Testis (tissue), 3 donors: Measurements from ENCODE around the gene DTL. TPM values are rescaled to one million over a fixed set of nuclear protein-coding genes. Genes with fewer than 3 reads are reported as not detected.

Experiments
- DNase-seq: peaks from one replicate; pipeline ENCODE4 v3.0.0-alpha.2; 2019
- H3K27ac ChIP-seq, 2 donors: fragments of 200-600 bp; sonication (generic); one replicate each; pipeline ENCODE4 v1.5.1; 2019
- H3K27me3 ChIP-seq: fragments of 200-600 bp; sonication (generic); one replicate; pipeline ENCODE4 v1.5.1; 2019
- H3K36me3 ChIP-seq: fragments of 200-600 bp; sonication (generic); one replicate; pipeline ENCODE4 v1.5.1; 2017; ENCODE audit warnings: low read depth; ENCODE audit errors: missing control alignments
- H3K4me1 ChIP-seq: fragments of 200-600 bp; sonication (generic); one replicate; pipeline ENCODE4 v1.5.1; 2019
- H3K4me3 ChIP-seq, 2 donors: fragments of 200-600 bp; sonication (generic); one replicate each; pipeline ENCODE4 v1.5.1; 2017 to 2019
- H3K9me3 ChIP-seq: fragments of 200-600 bp; sonication (generic); one replicate; pipeline ENCODE4 v1.5.1; 2017
- CTCF ChIP-seq, 3 experiments: fragments of 450-650 bp in 2 of 3; fragments of 200-600 bp in 1 of 3; sonication (generic) in 1 of 3; IDR thresholded peaks; one replicate each; pipeline ENCODE4 v1.5.1; 2016 to 2019; ENCODE audit warnings: antibody characterized with exemption in 3 of 3, mild to moderate bottlenecking in 2 of 3, moderate library complexity in 1 of 3
- POLR2A ChIP-seq: fragments of 450-650 bp; IDR thresholded peaks from one replicate; pipeline ENCODE4 v1.6.1; 2017; ENCODE audit warnings: antibody characterized with exemption, mild to moderate bottlenecking, moderate library complexity
- WGBS, 2 donors: methylation state at CpG; one replicate each; pipeline ENCODE4 v1.1.5; 2018; 5-methylcytosine and 5-hydroxymethylcytosine counted together
- intact Hi-C: fragments of 100-400 bp; cut with DNase I; formaldehyde crosslinking; loops from one replicate; pipeline ENCODE4 v1.15.1; 2023; ENCODE audit warnings: low total_unique reads
- polyA plus RNA-seq: library from polyadenylated mRNA; stranded (reverse); fragments of 350-450 nt; fragmentation: Illumina TruSeq; extraction: RNeasy Lipid Tissue Mini Kit (QIAGEN cat#74804); gene quantifications from one replicate; pipeline ENCODE4 v1.2.3, GENCODE V29; 2014; ENCODE audit warnings: low read depth, low replicate concordance; ENCODE audit not compliant: insufficient read depth
- total RNA-seq, 2 donors: library from RNA; depleted of rRNA; stranded (reverse); fragments of >200 nt; gene quantifications; one replicate each; pipeline ENCODE4 v1.2.3, GENCODE V29; 2016

DTL gene
- total and polyA plus RNA-seq, 3 donors from 2014 or later, result 25.3 to 45.1 (median 25.4) TPM

GRCh38 chr1:212062832-212063438, 27.4 kb downstream of the DTL start:
- no peak for DNase-seq
- no peaks in the 10 kb centered on the region for H3K27me3 ChIP-seq
- no peaks in the 10 kb centered on the region for H3K9me3 ChIP-seq
- 91 to 95% methylated on average over 5 of the region's 5 CpGs for WGBS, 2 donors
- H3K27ac ChIP-seq, result no peak overlapping the region
- no peak overlapping the region for H3K4me3 ChIP-seq
- H3K36me3 ChIP-seq, result no peaks in the 10 kb centered on the region
- TF ChIP-seq CTCF (IDR thresholded peaks at IDR 0.05) (peak; percentile 48 to 72 (median 56)), POLR2A (no peak)
- H3K4me1 ChIP-seq, result no peaks in the 10 kb centered on the region
- intact Hi-C loops, result loop anchor here (5.0 kb wide), 1 partner anchor 309 kb away; no protein-coding TSS in a partner anchor

- TF ChIP-seq CTCF (IDR thresholded peaks at IDR 0.05), result no peak
- no peak for TF ChIP-seq POLR2A
- Histone ChIP-seq H3K27ac (no peak overlapping the region), H3K36me3 (no peaks in the 10 kb centered on the region), H3K4me1 (no peaks in the 10 kb centered on the region), H3K4me3 (no peak overlapping the region), H3K27me3 (no peaks in the 10 kb centered on the region), H3K9me3 (no peaks in the 10 kb centered on the region)
- DNase-seq, result no peak
- intact Hi-C loops, result loop anchor here (5.0 kb wide), 1 partner anchor 390 kb away; no protein-coding TSS in a partner anchor
- 85 to 93% methylated on average over 3 of the region's 3 CpGs for WGBS, 2 donors
Measured at GRCh38 chr1:212067787-212068186, 32.2 kb downstream of the DTL start.

- Histone ChIP-seq H3K9me3 (no peaks in the 10 kb centered on the region), H3K36me3 (no peaks in the 10 kb centered on the region), H3K4me1 (no peaks in the 10 kb centered on the region), H3K27ac (no peak overlapping the region), H3K27me3 (no peaks in the 10 kb centered on the region), H3K4me3 (no peak overlapping the region)
- intact Hi-C loops, result no loop called here
- DNase-seq, result no peak
- TF ChIP-seq POLR2A (no peak), CTCF (IDR thresholded peaks at IDR 0.05) (peak; percentile 51 to 68 (median 60))
Measured at GRCh38 chr1:212070720-212071302, 35.3 kb downstream of the DTL start.

- no peak overlapping the region for H3K27ac ChIP-seq
- no peak overlapping the region for H3K4me3 ChIP-seq
- TF ChIP-seq CTCF (IDR thresholded peaks at IDR 0.05), result no peak
- no peak for TF ChIP-seq POLR2A
- intact Hi-C loops, result no loop called here
- no peaks in the 10 kb centered on the region for H3K27me3 ChIP-seq
- 84 to 89% methylated on average over 1 of the region's 1 CpG for WGBS, 2 donors
- no peaks in the 10 kb centered on the region for H3K36me3 ChIP-seq
- no peaks in the 10 kb centered on the region for H3K9me3 ChIP-seq
- no peak for DNase-seq
- H3K4me1 ChIP-seq, result no peaks in the 10 kb centered on the region
Measured at GRCh38 chr1:212072047-212072446, 36.5 kb downstream of the DTL start.

- no peaks in the 10 kb centered on the region for H3K36me3 ChIP-seq
- WGBS, 2 donors, result 95 to 98% methylated on average over 1 of the region's 1 CpG
Measured at GRCh38 chr1:212073490-212073889, 37.9 kb downstream of the DTL start.

More at GRCh38 chr1:212073490-212073889, 37.9 kb downstream of the DTL start:
- TF ChIP-seq POLR2A (no peak), CTCF (IDR thresholded peaks at IDR 0.05) (no peak)
- Histone ChIP-seq H3K27ac (no peak overlapping the region), H3K4me1 (no peaks in the 10 kb centered on the region), H3K9me3 (no peaks in the 10 kb centered on the region), H3K27me3 (no peaks in the 10 kb centered on the region), H3K4me3 (no peak overlapping the region)
- no peak for DNase-seq
- intact Hi-C loops, result no loop called here
